Measurements from ENCODE around the gene ERAS. TPM values are rescaled to one million over a fixed set of nuclear protein-coding genes. Genes with fewer than 3 reads are reported as not detected.

Gene ERAS
- polyA plus RNA-seq, 1 of the 3 experiments (the other 2 are of a cell fraction) = 0.03 TPM

Small RNA genes within 50 kb of the gene (small RNA-seq; reads per million reads assigned to genes)
- 0 reads per million in 7 experiments for gene RNU6-29P

Other genes with a start within 250 kb of the ERAS start
- 58.0 and 101 TPM in 2 replicates for gene WDR13, start 229.0 kb upstream of the ERAS start, polyA plus RNA-seq (2012; rRNA removed)
- gene WAS, start 142.7 kb upstream of the ERAS start, polyA plus RNA-seq (2012; rRNA removed) = 0.24 and 0.30 TPM in 2 replicates
- gene SUV39H1, start 129.8 kb upstream of the ERAS start, polyA plus RNA-seq (2012; rRNA removed) = 6.3 and 8.5 TPM in 2 replicates
- not detected in 2 replicates for gene GLOD5, start 64.8 kb upstream of the ERAS start, polyA plus RNA-seq (2012; rRNA removed)
- not detected in 2 replicates for gene GATA1, start 39.9 kb upstream of the ERAS start, polyA plus RNA-seq (2012; rRNA removed)
- gene HDAC6, start 24.4 kb upstream of the ERAS start, polyA plus RNA-seq (2012; rRNA removed) = 34.0 and 48.9 TPM in 2 replicates
- 24.8 and 35.0 TPM in 2 replicates for gene PCSK1N, start 9.1 kb downstream of the ERAS start, polyA plus RNA-seq (2012; rRNA removed)
- gene TIMM17B, start 71.3 kb downstream of the ERAS start, polyA plus RNA-seq (2012; rRNA removed) = 81.0 and 87.0 TPM in 2 replicates
- gene PQBP1, start 71.4 kb downstream of the ERAS start, polyA plus RNA-seq (2012; rRNA removed) = 67.2 and 113 TPM in 2 replicates
- gene SLC35A2, start 85.1 kb downstream of the ERAS start, polyA plus RNA-seq (2012; rRNA removed) = 71.3 and 79.3 TPM in 2 replicates
- gene PIM2, start 92.5 kb downstream of the ERAS start, polyA plus RNA-seq (2012; rRNA removed) = 12.3 and 14.5 TPM in 2 replicates
- gene OTUD5, start 131.1 kb downstream of the ERAS start, polyA plus RNA-seq (2012; rRNA removed) = 90.4 and 97.0 TPM in 2 replicates
- 0.99 and 1.2 TPM in 2 replicates for gene KCND1, start 145.3 kb downstream of the ERAS start, polyA plus RNA-seq (2012; rRNA removed)
- gene GRIPAP1, start 175.8 kb downstream of the ERAS start, polyA plus RNA-seq (2012; rRNA removed) = 63.6 and 66.9 TPM in 2 replicates
- gene TFE3, start 216.8 kb downstream of the ERAS start, polyA plus RNA-seq (2012; rRNA removed) = 14.0 and 14.6 TPM in 2 replicates
- 1.6 and 2.1 TPM in 2 replicates for gene CCDC120, start 232.5 kb downstream of the ERAS start, polyA plus RNA-seq (2012; rRNA removed)
- gene PRAF2, start 247.5 kb downstream of the ERAS start, polyA plus RNA-seq (2012; rRNA removed) = 67.6 and 91.9 TPM in 2 replicates